Gastroesophageal sphincter (tissue), 2 donors: ENCODE data around the gene OR6B1.

Experiments used
- EP300 ChIP-seq: sonication (generic); formaldehyde crosslinking; IDR thresholded peaks from one replicate; pipeline ENCODE4 v1.6.1; 2017; ENCODE audit warnings: antibody characterized with exemption, mild to moderate bottlenecking
- POLR2A ChIP-seq, 2 donors: fragments of 450-650 bp; IDR thresholded peaks; one replicate each; pipeline ENCODE4 v1.6.1; 2017; ENCODE audit warnings: antibody characterized with exemption in 2 of 2, mild to moderate bottlenecking in 2 of 2, moderate library complexity in 1 of 2
- POLR2AphosphoS5 ChIP-seq: sonication (generic); formaldehyde crosslinking; IDR thresholded peaks from one replicate; pipeline ENCODE4 v1.6.1; 2017; ENCODE audit warnings: antibody characterized with exemption

DNA sequence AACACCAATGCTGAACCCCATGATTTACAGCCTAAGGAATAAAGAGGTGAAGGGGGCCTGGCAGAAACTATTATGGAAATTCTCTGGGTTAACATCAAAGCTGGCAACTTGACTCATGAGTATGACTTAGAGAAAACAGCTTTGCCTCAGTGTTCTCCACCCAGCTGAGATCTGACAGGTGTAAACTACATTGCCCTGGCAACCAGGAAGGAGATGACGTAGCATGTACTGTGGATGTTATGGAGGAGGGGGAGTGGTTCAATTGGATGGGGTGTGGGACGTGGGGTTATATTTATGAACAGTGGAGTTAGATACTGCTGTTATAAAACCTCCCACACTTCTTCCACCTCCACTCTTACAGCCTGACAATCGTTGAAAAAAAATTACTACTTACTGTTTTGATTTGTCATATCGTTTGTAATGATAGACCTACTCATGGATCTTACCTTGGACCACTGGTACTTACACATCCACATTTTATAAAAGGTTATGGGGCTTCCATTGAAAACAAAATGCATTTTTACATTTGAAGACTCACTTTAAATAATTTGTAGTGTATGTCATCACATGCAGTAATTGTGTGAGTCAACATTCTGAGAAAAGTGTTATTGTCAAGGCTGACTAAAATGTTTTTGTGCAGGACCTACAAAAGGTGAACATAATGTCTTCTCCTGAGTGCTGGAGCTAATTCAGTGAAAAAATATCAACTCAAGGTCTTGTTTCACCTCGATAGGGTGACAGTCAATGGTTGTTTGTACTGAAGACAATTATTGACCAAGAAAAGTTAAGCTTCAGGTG lies 39.1 kb upstream of the OR6B1 start:
- TF ChIP-seq POLR2AphosphoS5 (no peak), EP300 (no peak), POLR2A (IDR thresholded peaks at IDR 0.05) (no peak)
